HL-60 (cell line): Measurements from ENCODE around the gene STUM.

ENCODE experiments used
- DNase-seq, 2 experiments: peaks; one replicate each; pipeline ENCODE4 v3.0.0-alpha.2; 2010 to 2020; ENCODE audit warnings: low read depth in 1 of 2, low spot score in 1 of 2
- H3K27ac ChIP-seq: fragments of 250-450 bp; sonication (Bioruptor Pico); replicated peaks from 2 replicates; pipeline ENCODE4 v1.5.1; 2020; ENCODE audit warnings: mild to moderate bottlenecking, moderate library complexity
- H3K27me3 ChIP-seq: fragments of 250-450 bp; sonication (Bioruptor Pico); 2 replicates; pipeline ENCODE4 v1.5.1; 2021; ENCODE audit warnings: mild to moderate bottlenecking, moderate library complexity; ENCODE audit not compliant: insufficient read depth, poor library complexity, severe bottlenecking
- H3K4me3 ChIP-seq: replicated peaks from 2 replicates; pipeline ENCODE4 v1.5.1; 2011; ENCODE audit warnings: mild to moderate bottlenecking, control low read depth, low read length; ENCODE audit not compliant: insufficient read depth
- CTCF ChIP-seq: IDR thresholded peaks from one replicate; pipeline ENCODE4 v1.5.1; 2011; ENCODE audit warnings: low read length, control low read depth, inconsistent platforms; ENCODE audit not compliant: insufficient read depth
- GABPA ChIP-seq: IDR thresholded peaks from 2 replicates; pipeline ENCODE4 v1.6.1; 2012; ENCODE audit warnings: low read depth
- POLR2AphosphoS5 ChIP-seq: IDR thresholded peaks from 2 replicates; pipeline ENCODE4 v1.6.1; 2012; ENCODE audit warnings: low read depth
- SPI1 ChIP-seq: IDR thresholded peaks from 2 replicates; pipeline ENCODE4 v1.6.1; 2012; ENCODE audit warnings: low read depth, mild to moderate bottlenecking, borderline replicate concordance
- TF ChIP-seq, protein P1 (sequence below): IDR thresholded peaks from 2 replicates; pipeline ENCODE4 v1.6.1; 2012; ENCODE audit warnings: low read depth; ENCODE audit not compliant: insufficient replicate concordance

The STUM gene

GRCh38 chr1:226655251-226656163 lies 106.9 kb downstream of the STUM start:
- Histone ChIP-seq H3K27ac (peak overlapping the region; percentile 64), H3K27me3 (no peaks in the 10 kb centered on the region), H3K4me3 (no peak overlapping the region)
- DNase-seq, result peak in 1 of 2 experiments; percentile 44
- TF ChIP-seq CTCF, result no peak
- no peak for TF ChIP-seq POLR2AphosphoS5
- TF ChIP-seq SPI1, result no peak
- TF ChIP-seq, protein P1, sequence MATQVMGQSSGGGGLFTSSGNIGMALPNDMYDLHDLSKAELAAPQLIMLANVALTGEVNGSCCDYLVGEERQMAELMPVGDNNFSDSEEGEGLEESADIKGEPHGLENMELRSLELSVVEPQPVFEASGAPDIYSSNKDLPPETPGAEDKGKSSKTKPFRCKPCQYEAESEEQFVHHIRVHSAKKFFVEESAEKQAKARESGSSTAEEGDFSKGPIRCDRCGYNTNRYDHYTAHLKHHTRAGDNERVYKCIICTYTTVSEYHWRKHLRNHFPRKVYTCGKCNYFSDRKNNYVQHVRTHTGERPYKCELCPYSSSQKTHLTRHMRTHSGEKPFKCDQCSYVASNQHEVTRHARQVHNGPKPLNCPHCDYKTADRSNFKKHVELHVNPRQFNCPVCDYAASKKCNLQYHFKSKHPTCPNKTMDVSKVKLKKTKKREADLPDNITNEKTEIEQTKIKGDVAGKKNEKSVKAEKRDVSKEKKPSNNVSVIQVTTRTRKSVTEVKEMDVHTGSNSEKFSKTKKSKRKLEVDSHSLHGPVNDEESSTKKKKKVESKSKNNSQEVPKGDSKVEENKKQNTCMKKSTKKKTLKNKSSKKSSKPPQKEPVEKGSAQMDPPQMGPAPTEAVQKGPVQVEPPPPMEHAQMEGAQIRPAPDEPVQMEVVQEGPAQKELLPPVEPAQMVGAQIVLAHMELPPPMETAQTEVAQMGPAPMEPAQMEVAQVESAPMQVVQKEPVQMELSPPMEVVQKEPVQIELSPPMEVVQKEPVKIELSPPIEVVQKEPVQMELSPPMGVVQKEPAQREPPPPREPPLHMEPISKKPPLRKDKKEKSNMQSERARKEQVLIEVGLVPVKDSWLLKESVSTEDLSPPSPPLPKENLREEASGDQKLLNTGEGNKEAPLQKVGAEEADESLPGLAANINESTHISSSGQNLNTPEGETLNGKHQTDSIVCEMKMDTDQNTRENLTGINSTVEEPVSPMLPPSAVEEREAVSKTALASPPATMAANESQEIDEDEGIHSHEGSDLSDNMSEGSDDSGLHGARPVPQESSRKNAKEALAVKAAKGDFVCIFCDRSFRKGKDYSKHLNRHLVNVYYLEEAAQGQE, result no peak
- TF ChIP-seq GABPA, result no peak

GRCh38 chr1:226656201-226656600 lies 107.6 kb downstream of the STUM start:
- TF ChIP-seq SPI1 (no peak), POLR2AphosphoS5 (no peak), CTCF (no peak), GABPA (no peak)
- TF ChIP-seq, protein P1, result no peak
- Histone ChIP-seq H3K27ac (no peak overlapping the region), H3K27me3 (no peaks in the 10 kb centered on the region), H3K4me3 (no peak overlapping the region)
- no peak for DNase-seq

GRCh38 chr1:226656601-226657277 lies 108.2 kb downstream of the STUM start:
- TF ChIP-seq POLR2AphosphoS5 (no peak), GABPA (no peak), CTCF (no peak), SPI1 (no peak)
- TF ChIP-seq, protein P1, result no peak
- Histone ChIP-seq H3K4me3 (no peak overlapping the region), H3K27ac (no peak overlapping the region), H3K27me3 (no peaks in the 10 kb centered on the region)
- no peak for DNase-seq
